PC-9 (cell line): ENCODE results near the gene C1orf159. TPM values are rescaled to one million over a fixed set of nuclear protein-coding genes. Genes with fewer than 3 reads are reported as not detected.

ENCODE experiments used
- BruUV-seq: library from RNA; stranded (reverse); fragments of 400-500 nt; replicated peaks from 2 replicates; lab custom pipeline; 2021; lab: Mats Ljungman, UMichigan
- CTCF ChIA-PET: fragments of 300-600 bp; sonication (Branson Sonifier 250); formaldehyde crosslinking; loops from one replicate; lab custom pipeline; 2022; ENCODE audit warnings: antibody characterized with exemption; lab: Charles Lee
- POLR2A ChIA-PET: fragments of 300-600 bp; sonication (Branson Sonifier 250); formaldehyde crosslinking; loops from one replicate; lab custom pipeline; 2022; ENCODE audit warnings: antibody characterized with exemption; ENCODE audit not compliant: unreplicated experiment; lab: Charles Lee
- DNase-seq, 2 experiments: peaks; one replicate each; pipeline versions ENCODE4 v3.0.0 to v3.0.0-alpha.2; 2015 to 2022; ENCODE audit warnings: mixed read lengths in 1 of 2
- H2AFZ ChIP-seq: fragments of 200-600 bp; sonication (generic); 2 replicates; pipeline ENCODE4 v1.8.1; 2017; ENCODE audit warnings: antibody characterized with exemption
- H3F3A ChIP-seq: fragments of 200-600 bp; sonication (generic); 2 replicates; pipeline ENCODE4 v1.8.1; 2017; ENCODE audit warnings: antibody characterized with exemption, mild to moderate bottlenecking, low read depth; ENCODE audit not compliant: insufficient read depth
- H3K27ac ChIP-seq: fragments of 200-600 bp; sonication (generic); 2 replicates; pipeline ENCODE4 v1.6.1; 2016; ENCODE audit warnings: mixed run types
- H3K27me3 ChIP-seq: fragments of 200-600 bp; sonication (generic); 2 replicates; pipeline ENCODE4 v1.6.1; 2016; ENCODE audit warnings: low read depth, mixed run types; ENCODE audit not compliant: insufficient read depth
- H3K36me3 ChIP-seq: fragments of 200-600 bp; sonication (generic); 2 replicates; pipeline ENCODE4 v1.6.1; 2016; ENCODE audit warnings: low read depth, mixed run types
- H3K4me1 ChIP-seq: fragments of 200-600 bp; sonication (generic); replicated peaks from 2 replicates; pipeline ENCODE4 v1.6.1; 2016; ENCODE audit warnings: mixed run types; ENCODE audit not compliant: insufficient read depth
- H3K4me2 ChIP-seq: fragments of 200-600 bp; sonication (generic); 2 replicates; pipeline ENCODE4 v1.6.1; 2017; ENCODE audit warnings: mixed run types
- H3K4me3 ChIP-seq: fragments of 200-600 bp; sonication (generic); 2 replicates; pipeline ENCODE4 v1.6.1; 2016; ENCODE audit warnings: mixed run types
- H3K79me2 ChIP-seq: fragments of 200-600 bp; sonication (generic); 2 replicates; pipeline ENCODE4 v1.6.1; 2017; ENCODE audit warnings: low read depth, mixed run types
- H3K9me2 ChIP-seq: fragments of 200-600 bp; sonication (generic); 2 replicates; pipeline ENCODE4 v1.8.1; 2017; ENCODE audit warnings: mild to moderate bottlenecking; ENCODE audit not compliant: insufficient read depth
- H3K9me3 ChIP-seq: fragments of 200-600 bp; sonication (generic); 2 replicates; pipeline ENCODE4 v1.8.1; 2016; ENCODE audit warnings: low read depth; ENCODE audit not compliant: insufficient read depth
- H4K20me1 ChIP-seq: fragments of 200-600 bp; sonication (generic); 2 replicates; pipeline ENCODE4 v1.8.1; 2017; ENCODE audit not compliant: insufficient read depth
- CTCF ChIP-seq: fragments of 200-600 bp; sonication (generic); conservative IDR thresholded peaks from 2 replicates; pipeline ENCODE4 v1.6.1; 2017; ENCODE audit warnings: mixed run types, antibody characterized with exemption, mild to moderate bottlenecking, moderate library complexity
- EZH2 ChIP-seq: fragments of 200-600 bp; sonication (generic); IDR thresholded peaks from 2 replicates; pipeline ENCODE4 v1.8.0; 2017; ENCODE audit warnings: antibody characterized with exemption, low read depth
- intact Hi-C: fragments of 100-400 bp; cut with micrococcal nuclease; formaldehyde crosslinking; loops from one replicate; pipeline ENCODE4 v1.10.0; 2022; ENCODE audit not compliant: unreplicated experiment
- total RNA-seq: library from RNA; stranded (reverse); gene quantifications from 2 replicates; pipeline ENCODE4 v1.2.3, GENCODE V29; 2021

C1orf159 gene
- total RNA-seq, 1 experiment from 2014 or later, result 31.1 TPM

- Histone ChIP-seq H2AFZ (no peak overlapping the region), H3K9me3 (no peaks in the 10 kb centered on the region), H3K27me3 (no peaks in the 10 kb centered on the region), H3K4me3 (no peak overlapping the region), H3K36me3 (no peaks in the 10 kb centered on the region), H3F3A (peaks cover 20% of the 10 kb centered on the region; the same call in 1 of the 2 replicates), H3K79me2 (peaks cover 1% of the 10 kb centered on the region), H3K9me2 (no peaks in the 10 kb centered on the region), H4K20me1 (no peaks in the 10 kb centered on the region), H3K27ac (no peak overlapping the region), H3K4me1 (peaks cover 13% of the 10 kb centered on the region), H3K4me2 (no peak overlapping the region)
- BruUV-seq, result no TSS peak
- DNase-seq, result no peak
- intact Hi-C loops, result no loop called here
- ChIA-PET POLR2A (no interaction called here), CTCF (interaction anchor here (1.0 kb wide), 1 partner anchor 86 kb away, joined by 3 read pairs; the partner anchor contains the start of gene TNFRSF18)
- TF ChIP-seq CTCF, result no peak
Observed at GRCh38 chr1:1120096-1120495, 4.2 kb upstream of the C1orf159 start.

- Histone ChIP-seq H3K9me3 (no peaks in the 10 kb centered on the region), H3K79me2 (peaks cover 9% of the 10 kb centered on the region), H3K4me2 (no peak overlapping the region), H3K27me3 (no peaks in the 10 kb centered on the region), H3F3A (peaks cover 13% of the 10 kb centered on the region; the same call in 1 of the 2 replicates), H3K27ac (no peak overlapping the region), H3K4me1 (peaks cover 11% of the 10 kb centered on the region), H2AFZ (no peak overlapping the region), H4K20me1 (no peaks in the 10 kb centered on the region), H3K36me3 (no peaks in the 10 kb centered on the region), H3K4me3 (no peak overlapping the region), H3K9me2 (no peaks in the 10 kb centered on the region)
- DNase-seq, result no peak
- TF ChIP-seq EZH2 (no peak), CTCF (no peak)
- no TSS peak for BruUV-seq
- POLR2A ChIA-PET, result no interaction called here
- CTCF ChIA-PET, result no interaction called here
- intact Hi-C loops, result no loop called here
Observed at GRCh38 chr1:1119272-1119890, 3.5 kb upstream of the C1orf159 start.

- H3K4me1 ChIP-seq, result peaks cover 7% of the 10 kb centered on the region
- no peak overlapping the region for H2AFZ ChIP-seq
- no peaks in the 10 kb centered on the region for H4K20me1 ChIP-seq
- BruUV-seq, result no TSS peak
- peaks cover 11% of the 10 kb centered on the region; the same call in 1 of the 2 replicates for H3F3A ChIP-seq
- ChIA-PET POLR2A (no interaction called here), CTCF (no interaction called here)
- no peak for DNase-seq
- no peak overlapping the region for H3K27ac ChIP-seq
- H3K27me3 ChIP-seq, result no peaks in the 10 kb centered on the region
- intact Hi-C loops, result no loop called here
- no peak overlapping the region for H3K4me3 ChIP-seq
- peaks cover 14% of the 10 kb centered on the region for H3K79me2 ChIP-seq
- no peaks in the 10 kb centered on the region for H3K9me3 ChIP-seq
- H3K9me2 ChIP-seq, result no peaks in the 10 kb centered on the region
- H3K36me3 ChIP-seq, result no peaks in the 10 kb centered on the region
- TF ChIP-seq CTCF (no peak), EZH2 (no peak)
- H3K4me2 ChIP-seq, result no peak overlapping the region
Observed at GRCh38 chr1:1118876-1119220, 3.0 kb upstream of the C1orf159 start.
